Endothelial cell of umbilical vein (primary cell): Measurements from ENCODE around the gene CLOCK. TPM values are rescaled to one million over a fixed set of nuclear protein-coding genes. Genes with fewer than 3 reads are reported as not detected.

ENCODE experiments used
- BruUV-seq: library from RNA; stranded (reverse); fragments of 400-500 nt; replicated peaks from 2 replicates; lab custom pipeline; 2021; lab: Mats Ljungman, UMichigan
- CTCF ChIA-PET: fragments of 300-600, 350-600 bp; sonication (Branson Sonifier 250); formaldehyde crosslinking; loops from one replicate; lab custom pipeline; 2021; ENCODE audit warnings: antibody characterized with exemption, inconsistent platforms; lab: Charles Lee
- POLR2A ChIA-PET: fragments of 300-600, 350-600 bp; sonication (Branson Sonifier 250); formaldehyde crosslinking; loops from one replicate; lab custom pipeline; 2021; ENCODE audit warnings: antibody characterized with exemption, inconsistent platforms; lab: Charles Lee
- DNase-seq: peaks from one replicate; pipeline ENCODE4 v3.0.0-alpha.2; 2011; ENCODE audit warnings: low read depth, low spot score
- FAIRE-seq: peaks from 2 replicates; lab custom pipeline; 2011; peaks lifted over from hg19 to GRCh38; lab: Jason Lieb, UNC
- H2AFZ ChIP-seq: 2 replicates; pipeline ENCODE4 v1.6.0; 2012; ENCODE audit warnings: low read depth, low read length, control low read depth, inconsistent platforms
- H3K27ac ChIP-seq: 2 replicates; pipeline ENCODE4 v1.5.1; 2011; ENCODE audit warnings: low read depth, mild to moderate bottlenecking, control low read depth, low read length, moderate library complexity; ENCODE audit not compliant: insufficient read depth
- H3K27me3 ChIP-seq, 2 experiments: 2 replicates each; pipeline versions ENCODE4 v1.6.0 to v1.6.1; 2011; ENCODE audit warnings: low read length in 2 of 2, mixed read lengths in 1 of 2; ENCODE audit not compliant: control insufficient read depth in 2 of 2, insufficient read depth in 2 of 2
- H3K36me3 ChIP-seq, 2 experiments: 2 replicates in 1 of 2; 3 replicates in 1 of 2; pipeline ENCODE4 v1.5.1; 2011; ENCODE audit warnings: low read length in 2 of 2, mild to moderate bottlenecking in 1 of 2, moderate library complexity in 1 of 2; ENCODE audit not compliant: control insufficient read depth in 2 of 2, insufficient read depth in 2 of 2; ENCODE audit errors: extremely low read depth in 1 of 2
- H3K4me1 ChIP-seq: 3 replicates; pipeline ENCODE4 v1.5.1; 2011; ENCODE audit warnings: mild to moderate bottlenecking, low read length; ENCODE audit not compliant: control insufficient read depth, insufficient read depth; ENCODE audit errors: extremely low read depth
- H3K4me2 ChIP-seq: 2 replicates; pipeline ENCODE4 v1.6.1; 2011; ENCODE audit warnings: low read length, control low read depth, mixed read lengths; ENCODE audit not compliant: insufficient read depth
- H3K4me3 ChIP-seq, 3 experiments: fragments of 200-600 bp in 1 of 3; sonication (generic), shearing (Covaris generic) in 1 of 3; replicated peaks in 1 of 3; 2 replicates each; pipeline ENCODE4 v1.5.1; 2011 to 2016; ENCODE audit warnings: control low read depth in 3 of 3, low read length in 3 of 3, mild to moderate bottlenecking in 2 of 3, inconsistent platforms in 1 of 3, low read depth in 1 of 3, moderate library complexity in 1 of 3; ENCODE audit not compliant: insufficient read depth in 1 of 3
- H3K79me2 ChIP-seq: 2 replicates; pipeline ENCODE4 v1.6.0; 2012; ENCODE audit warnings: low read length, inconsistent platforms; ENCODE audit not compliant: control insufficient read depth, insufficient read depth
- H3K9ac ChIP-seq: replicated peaks from 2 replicates; pipeline ENCODE3; 2011; ENCODE audit warnings: low read length, control low read depth; ENCODE audit not compliant: insufficient read depth; ENCODE audit errors: extremely low read depth
- H3K9me1 ChIP-seq: replicated peaks from 3 replicates; pipeline ENCODE4 v1.6.0; 2011; ENCODE audit warnings: mild to moderate bottlenecking, low read length; ENCODE audit not compliant: control insufficient read depth, insufficient read depth; ENCODE audit errors: extremely low read depth
- H3K9me3 ChIP-seq: replicated peaks from 2 replicates; pipeline ENCODE4 v1.5.1; 2012; ENCODE audit warnings: low read length, inconsistent platforms; ENCODE audit not compliant: control insufficient read depth, insufficient read depth
- H4K20me1 ChIP-seq: replicated peaks from 2 replicates; pipeline ENCODE3; 2011; ENCODE audit warnings: mild to moderate bottlenecking, low read length; ENCODE audit not compliant: control insufficient read depth, insufficient read depth; ENCODE audit errors: extremely low read depth
- EZH2 ChIP-seq: IDR thresholded peaks from 2 replicates; pipeline ENCODE4 v1.6.1; 2012; ENCODE audit warnings: borderline replicate concordance, low read depth, mild to moderate bottlenecking, moderate library complexity, low read length, inconsistent platforms; ENCODE audit not compliant: severe bottlenecking
- FOS ChIP-seq: IDR thresholded peaks from 2 replicates; pipeline ENCODE4 v1.6.1; 2011; ENCODE audit warnings: mild to moderate bottlenecking, low read length, moderate library complexity, borderline replicate concordance; ENCODE audit not compliant: insufficient read depth
- GATA2 ChIP-seq: IDR thresholded peaks from 2 replicates; pipeline ENCODE4 v1.7.0; 2011; ENCODE audit warnings: low read depth, mild to moderate bottlenecking, moderate library complexity, mixed read lengths, low read length; ENCODE audit not compliant: insufficient read length, insufficient read depth
- JUN ChIP-seq: IDR thresholded peaks from 2 replicates; pipeline ENCODE4 v1.6.1; 2011; ENCODE audit warnings: borderline replicate concordance, low read depth; ENCODE audit not compliant: insufficient read length, insufficient read depth
- MYC ChIP-seq: IDR thresholded peaks from one replicate; pipeline ENCODE4 v1.6.1; 2011; ENCODE audit warnings: mild to moderate bottlenecking, low read depth, low read length
- POLR2A ChIP-seq: IDR thresholded peaks from 2 replicates; pipeline ENCODE4 v1.6.1; 2012; ENCODE audit warnings: low read depth, mild to moderate bottlenecking, control low read depth, low read length
- POLR2AphosphoS5 ChIP-seq: IDR thresholded peaks from 2 replicates; pipeline ENCODE4 v1.6.1; 2012; ENCODE audit warnings: low read depth, mild to moderate bottlenecking, control low read depth, low read length, moderate library complexity; ENCODE audit not compliant: insufficient read depth
- dilution Hi-C: fragments of 300-500 bp; cut with MboI; formaldehyde crosslinking; loops from one replicate; pipeline ENCODE4 v1.15.0; 2019; ENCODE audit warnings: low sequenced_read_pairs; ENCODE audit not compliant: extremely low pct_ligation_motif_present
- intact Hi-C: fragments of 100-400 bp; cut with micrococcal nuclease; formaldehyde crosslinking; loops from one replicate; pipeline ENCODE4 v1.10.0; 2022
- polyA plus RNA-seq, 4 experiments: library from polyadenylated mRNA; depleted of rRNA in 3 of 4; stranded (reverse) in 3 of 4; unstranded in 1 of 4; fragments of >200 nt; gene quantifications; 2 replicates each; pipeline versions ENCODE4 v1.2.1 to v1.2.3, GENCODE V29; 2011 to 2012; ENCODE audit warnings: missing spikeins in 1 of 4
- small RNA-seq: library from RNA; depleted of rRNA; stranded (forward); fragments of <200 nt; gene quantifications from one replicate; pipeline ENCODE3, GENCODE V24; 2012; ENCODE audit warnings: low replicate concordance, low read depth; ENCODE audit not compliant: insufficient read depth, insufficient read length
- total RNA-seq: library from RNA; stranded (reverse); gene quantifications from 2 replicates; pipeline ENCODE4 v1.2.3, GENCODE V29; 2021
- TF ChIP-seq, protein P1 (sequence below): IDR thresholded peaks from 2 replicates; pipeline ENCODE4 v1.6.1; 2011; ENCODE audit not compliant: insufficient read depth, insufficient read length
- TF ChIP-seq, protein P2 (sequence below), 2 donors: IDR thresholded peaks; 1 replicate in 1 of 2; 2 replicates in 1 of 2; pipeline ENCODE4 v1.5.1; 2011; ENCODE audit warnings: low read length in 2 of 2, mild to moderate bottlenecking in 2 of 2, moderate library complexity in 2 of 2, control low read depth in 1 of 2, inconsistent platforms in 1 of 2, low read depth in 1 of 2; ENCODE audit not compliant: insufficient read depth in 1 of 2; ENCODE audit errors: extremely low read depth in 1 of 2

The CLOCK gene
- total and polyA plus RNA-seq, 2 donors (not counting 3 experiments of a cell fraction or from before 2014, with no cell fraction given) = 7.5 to 23.8 TPM

DNA sequence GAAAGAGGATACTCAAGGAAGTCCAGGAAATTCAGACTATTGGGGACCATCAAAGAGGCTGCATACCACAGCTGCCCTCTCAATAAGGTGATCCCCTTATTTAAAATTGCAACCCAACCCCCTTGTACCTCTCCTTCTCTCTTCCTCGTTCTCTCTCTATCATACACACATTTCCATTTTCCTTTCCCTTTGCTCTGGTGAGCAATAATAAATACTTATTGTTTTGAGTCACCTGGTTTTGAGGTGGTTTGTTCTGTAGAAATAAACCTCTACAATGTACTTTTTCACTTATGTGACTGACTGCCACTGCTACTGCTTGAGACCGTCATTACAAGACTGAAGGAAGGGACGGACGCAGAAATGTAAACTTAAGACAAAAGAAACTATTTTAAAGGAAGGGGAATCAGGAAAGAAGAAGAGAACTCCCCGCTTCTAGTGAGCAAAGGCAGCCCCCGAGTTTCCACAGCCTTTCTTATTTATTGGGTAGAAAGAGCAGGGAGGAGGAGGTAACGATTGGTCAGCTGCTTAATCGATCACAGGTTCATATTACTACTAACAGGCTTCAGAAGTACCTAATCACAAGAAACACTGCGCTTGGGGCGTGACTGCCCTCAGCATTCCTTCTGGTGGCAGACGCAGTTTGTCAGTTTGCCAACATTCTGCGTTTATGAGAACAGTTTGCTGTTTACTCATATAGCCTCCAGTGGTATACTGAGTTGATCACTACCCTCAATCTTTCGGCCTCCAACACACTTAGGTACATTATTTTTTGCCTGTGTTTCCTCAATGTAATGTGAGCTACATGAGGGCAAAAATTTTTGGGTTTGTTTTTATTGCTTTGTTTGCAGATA is 167.9 kb downstream of the CLOCK start:
- H3K4me3 ChIP-seq = no peak overlapping the region
- H3K4me1 ChIP-seq = no peaks in the 10 kb centered on the region
- no peak overlapping the region for H2AFZ ChIP-seq
- no peaks in the 10 kb centered on the region for H3K79me2 ChIP-seq
- ChIA-PET POLR2A (no interaction called here), CTCF (no interaction called here)
- H3K27ac ChIP-seq = no peak overlapping the region
- H3K9me1 ChIP-seq = no peaks in the 10 kb centered on the region
- BruUV-seq = no TSS peak
- no peak overlapping the region for H3K4me2 ChIP-seq
- H3K36me3 ChIP-seq = no peaks in the 10 kb centered on the region
- no peaks in the 10 kb centered on the region for H3K9me3 ChIP-seq
- TF ChIP-seq JUN (no peak), FOS (no peak), POLR2A (no peak), GATA2 (no peak), POLR2AphosphoS5 (no peak), MYC (no peak), EZH2 (no peak)
- TF ChIP-seq, protein P1, sequence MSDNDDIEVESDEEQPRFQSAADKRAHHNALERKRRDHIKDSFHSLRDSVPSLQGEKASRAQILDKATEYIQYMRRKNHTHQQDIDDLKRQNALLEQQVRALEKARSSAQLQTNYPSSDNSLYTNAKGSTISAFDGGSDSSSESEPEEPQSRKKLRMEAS = no peak
- TF ChIP-seq, protein P2, sequence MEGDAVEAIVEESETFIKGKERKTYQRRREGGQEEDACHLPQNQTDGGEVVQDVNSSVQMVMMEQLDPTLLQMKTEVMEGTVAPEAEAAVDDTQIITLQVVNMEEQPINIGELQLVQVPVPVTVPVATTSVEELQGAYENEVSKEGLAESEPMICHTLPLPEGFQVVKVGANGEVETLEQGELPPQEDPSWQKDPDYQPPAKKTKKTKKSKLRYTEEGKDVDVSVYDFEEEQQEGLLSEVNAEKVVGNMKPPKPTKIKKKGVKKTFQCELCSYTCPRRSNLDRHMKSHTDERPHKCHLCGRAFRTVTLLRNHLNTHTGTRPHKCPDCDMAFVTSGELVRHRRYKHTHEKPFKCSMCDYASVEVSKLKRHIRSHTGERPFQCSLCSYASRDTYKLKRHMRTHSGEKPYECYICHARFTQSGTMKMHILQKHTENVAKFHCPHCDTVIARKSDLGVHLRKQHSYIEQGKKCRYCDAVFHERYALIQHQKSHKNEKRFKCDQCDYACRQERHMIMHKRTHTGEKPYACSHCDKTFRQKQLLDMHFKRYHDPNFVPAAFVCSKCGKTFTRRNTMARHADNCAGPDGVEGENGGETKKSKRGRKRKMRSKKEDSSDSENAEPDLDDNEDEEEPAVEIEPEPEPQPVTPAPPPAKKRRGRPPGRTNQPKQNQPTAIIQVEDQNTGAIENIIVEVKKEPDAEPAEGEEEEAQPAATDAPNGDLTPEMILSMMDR (IDR thresholded peaks at IDR 0.05; ENCODE audit: extremely low read depth in 1 of 2, insufficient read depth in 1 of 2, low read depth in 1 of 2, low read length in 2 of 2) = no peak
- FAIRE-seq (no peak), DNase-seq (no peak)
- no peaks in the 10 kb centered on the region for H3K27me3 ChIP-seq
- dilution Hi-C loops (no loop called here), intact Hi-C loops (no loop called here)
- H3K9ac ChIP-seq = no peak overlapping the region
- H4K20me1 ChIP-seq = no peaks in the 10 kb centered on the region

Small RNAs within 50 kb of the gene (small RNA-seq; reads per million reads assigned to genes)
- not detected for gene RF00019

Other genes with a start within 250 kb of the CLOCK start
- gene SRD5A3, start 200.7 kb downstream of the CLOCK start, total RNA-seq = 24.3 and 30.4 TPM in 2 replicates
- 23.6 and 29.0 TPM in 2 replicates for gene SRD5A3, start 200.7 kb downstream of the CLOCK start, polyA plus RNA-seq
- gene TMEM165, start 151.0 kb downstream of the CLOCK start, total RNA-seq = 159 and 177 TPM in 2 replicates
- gene TMEM165, start 151.0 kb downstream of the CLOCK start, polyA plus RNA-seq = 144 and 188 TPM in 2 replicates
- not detected in 2 replicates for gene PDCL2, start 45.3 kb upstream of the CLOCK start, total RNA-seq
- not detected in 2 replicates for gene PDCL2, start 45.3 kb upstream of the CLOCK start, polyA plus RNA-seq
- 3.7 TPM in 1 of 2 replicates, not detected in the other for gene NMU, start 89.4 kb upstream of the CLOCK start, total RNA-seq
- 1.4 and 1.6 TPM in 2 replicates for gene NMU, start 89.4 kb upstream of the CLOCK start, polyA plus RNA-seq